HEK293 (cell line): Measurements from ENCODE around the gene PSMC2.
A peak's percentile ranks its signal among the peaks of the same experiment; 100 is the strongest.

Experiments
- GLIS1 ChIP-seq: fragments of 450-650 bp; formaldehyde crosslinking; IDR thresholded peaks from 2 replicates; pipeline ENCODE4 v1.5.1; 2016; ENCODE audit warnings: missing biosample characterization, missing genetic modification characterization
- HOXC10 ChIP-seq: sonication (generic); formaldehyde crosslinking; IDR thresholded peaks from 2 replicates; pipeline ENCODE4 v1.8.1; 2023; ENCODE audit warnings: mild to moderate bottlenecking, missing genetic modification reagents
- PATZ1 ChIP-seq: fragments of 450-650 bp; formaldehyde crosslinking; IDR thresholded peaks from 2 replicates; pipeline ENCODE4 v1.5.1; 2016; ENCODE audit warnings: missing biosample characterization, missing genetic modification characterization
- REST ChIP-seq: fragments of 450-650 bp; formaldehyde crosslinking; IDR thresholded peaks from 2 replicates; pipeline ENCODE4 v1.5.1; 2016; ENCODE audit warnings: missing biosample characterization, missing genetic modification characterization
- SCRT2 ChIP-seq: fragments of 450-650 bp; formaldehyde crosslinking; IDR thresholded peaks from 2 replicates; pipeline ENCODE4 v1.5.1; 2016; ENCODE audit warnings: missing biosample characterization, missing genetic modification characterization
- SP2 ChIP-seq: fragments of 450-650 bp; formaldehyde crosslinking; IDR thresholded peaks from 2 replicates; pipeline ENCODE4 v1.5.1; 2016; ENCODE audit warnings: missing biosample characterization, missing genetic modification characterization
- YY1 ChIP-seq: fragments of 450-650 bp; formaldehyde crosslinking; IDR thresholded peaks from 2 replicates; pipeline ENCODE4 v1.5.1; 2018; ENCODE audit warnings: missing biosample characterization, missing genetic modification characterization
- ZBTB20 ChIP-seq: fragments of 450-650 bp; formaldehyde crosslinking; IDR thresholded peaks from 2 replicates; pipeline ENCODE4 v1.5.1; 2016; ENCODE audit warnings: missing biosample characterization, missing genetic modification characterization
- ZBTB48 ChIP-seq: fragments of 450-650 bp; formaldehyde crosslinking; IDR thresholded peaks from 2 replicates; pipeline ENCODE4 v1.5.1; 2016; ENCODE audit warnings: missing biosample characterization, missing genetic modification characterization
- ZBTB6 ChIP-seq: fragments of 450-650 bp; formaldehyde crosslinking; IDR thresholded peaks from 2 replicates; pipeline ENCODE4 v1.5.1; 2017; ENCODE audit warnings: missing biosample characterization, missing genetic modification characterization
- ZFP69B ChIP-seq: fragments of 450-650 bp; formaldehyde crosslinking; IDR thresholded peaks from 2 replicates; pipeline ENCODE4 v1.5.1; 2016; ENCODE audit warnings: missing biosample characterization, missing genetic modification characterization
- ZNF146 ChIP-seq: fragments of 450-650 bp; formaldehyde crosslinking; IDR thresholded peaks from 2 replicates; pipeline ENCODE4 v1.5.1; 2016; ENCODE audit warnings: missing biosample characterization, missing genetic modification characterization
- ZNF184 ChIP-seq: fragments of 450-650 bp; IDR thresholded peaks from 2 replicates; pipeline ENCODE4 v1.5.1; 2018; ENCODE audit warnings: missing biosample characterization, mild to moderate bottlenecking, missing genetic modification characterization
- ZNF335 ChIP-seq: fragments of 450-650 bp; formaldehyde crosslinking; conservative IDR thresholded peaks from 2 replicates; pipeline ENCODE4 v1.5.1; 2016; ENCODE audit warnings: missing biosample characterization, missing genetic modification characterization
- ZNF513 ChIP-seq: fragments of 450-650 bp; IDR thresholded peaks from 2 replicates; pipeline ENCODE4 v1.5.1; 2018; ENCODE audit warnings: missing biosample characterization, missing genetic modification characterization
- ZNF561 ChIP-seq: fragments of 450-650 bp; IDR thresholded peaks from 2 replicates; pipeline ENCODE4 v1.5.1; 2018; ENCODE audit warnings: missing biosample characterization, missing genetic modification characterization, borderline replicate concordance
- ZNF621 ChIP-seq: fragments of 450-650 bp; formaldehyde crosslinking; IDR thresholded peaks from 2 replicates; pipeline ENCODE4 v1.5.1; 2017; ENCODE audit warnings: missing biosample characterization, missing genetic modification characterization
- ZNF623 ChIP-seq: fragments of 450-650 bp; formaldehyde crosslinking; IDR thresholded peaks from 2 replicates; pipeline ENCODE4 v1.5.1; 2016; ENCODE audit warnings: missing biosample characterization, missing genetic modification characterization
- ZNF639 ChIP-seq: fragments of 450-650 bp; formaldehyde crosslinking; IDR thresholded peaks from 2 replicates; pipeline ENCODE4 v1.5.1; 2016; ENCODE audit warnings: missing biosample characterization, missing genetic modification characterization
- ZSCAN18 ChIP-seq: fragments of 450-650 bp; formaldehyde crosslinking; IDR thresholded peaks from 2 replicates; pipeline ENCODE4 v1.5.1; 2016; ENCODE audit warnings: missing biosample characterization, missing genetic modification characterization
- ZSCAN30 ChIP-seq: fragments of 450-650 bp; IDR thresholded peaks from 2 replicates; pipeline ENCODE4 v1.5.1; 2018; ENCODE audit warnings: missing biosample characterization, mild to moderate bottlenecking, missing genetic modification characterization, moderate library complexity
- TF ChIP-seq, protein P1 (sequence below): fragments of 450-650 bp; formaldehyde crosslinking; conservative IDR thresholded peaks from 2 replicates; pipeline ENCODE4 v1.5.1; 2016; ENCODE audit warnings: low read depth, missing biosample characterization, missing genetic modification characterization

The PSMC2 gene

DNA sequence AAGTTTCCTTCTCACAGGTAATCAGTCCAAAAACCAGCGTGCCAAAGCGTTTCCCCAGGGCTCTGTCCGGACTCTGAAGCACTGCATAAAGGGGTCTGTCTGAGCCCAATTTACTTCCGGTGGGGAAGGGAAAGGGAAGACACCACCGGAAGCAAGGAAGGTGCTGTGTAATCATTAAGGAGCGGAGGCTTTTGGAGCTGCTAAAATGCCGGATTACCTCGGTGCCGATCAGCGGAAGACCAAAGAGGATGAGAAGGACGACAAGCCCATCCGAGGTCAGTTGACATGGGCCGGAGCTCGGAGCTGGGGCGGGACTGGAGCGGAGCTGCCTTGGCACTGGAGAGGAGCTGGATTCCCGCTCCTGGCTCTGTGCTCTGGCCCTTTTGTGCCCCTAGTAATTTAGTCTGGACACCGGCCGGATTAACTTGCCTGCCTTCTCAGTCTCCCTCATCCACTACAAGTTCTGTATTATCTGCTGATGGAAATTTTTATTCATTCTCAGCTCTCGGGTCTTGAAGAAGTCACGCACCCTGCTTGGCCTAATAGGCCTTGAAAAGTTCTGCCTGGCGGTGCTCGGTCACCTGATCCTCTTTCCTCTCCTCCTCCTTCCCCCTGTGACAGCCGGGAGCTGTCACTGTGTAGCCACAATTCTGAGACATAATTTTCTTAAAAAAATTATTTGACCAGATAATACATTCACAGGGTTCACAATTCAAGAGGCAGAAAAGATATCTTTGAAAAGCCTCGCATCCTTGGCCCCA, at the start of gene PSMC2 (continued):
- TF ChIP-seq, protein P1, sequence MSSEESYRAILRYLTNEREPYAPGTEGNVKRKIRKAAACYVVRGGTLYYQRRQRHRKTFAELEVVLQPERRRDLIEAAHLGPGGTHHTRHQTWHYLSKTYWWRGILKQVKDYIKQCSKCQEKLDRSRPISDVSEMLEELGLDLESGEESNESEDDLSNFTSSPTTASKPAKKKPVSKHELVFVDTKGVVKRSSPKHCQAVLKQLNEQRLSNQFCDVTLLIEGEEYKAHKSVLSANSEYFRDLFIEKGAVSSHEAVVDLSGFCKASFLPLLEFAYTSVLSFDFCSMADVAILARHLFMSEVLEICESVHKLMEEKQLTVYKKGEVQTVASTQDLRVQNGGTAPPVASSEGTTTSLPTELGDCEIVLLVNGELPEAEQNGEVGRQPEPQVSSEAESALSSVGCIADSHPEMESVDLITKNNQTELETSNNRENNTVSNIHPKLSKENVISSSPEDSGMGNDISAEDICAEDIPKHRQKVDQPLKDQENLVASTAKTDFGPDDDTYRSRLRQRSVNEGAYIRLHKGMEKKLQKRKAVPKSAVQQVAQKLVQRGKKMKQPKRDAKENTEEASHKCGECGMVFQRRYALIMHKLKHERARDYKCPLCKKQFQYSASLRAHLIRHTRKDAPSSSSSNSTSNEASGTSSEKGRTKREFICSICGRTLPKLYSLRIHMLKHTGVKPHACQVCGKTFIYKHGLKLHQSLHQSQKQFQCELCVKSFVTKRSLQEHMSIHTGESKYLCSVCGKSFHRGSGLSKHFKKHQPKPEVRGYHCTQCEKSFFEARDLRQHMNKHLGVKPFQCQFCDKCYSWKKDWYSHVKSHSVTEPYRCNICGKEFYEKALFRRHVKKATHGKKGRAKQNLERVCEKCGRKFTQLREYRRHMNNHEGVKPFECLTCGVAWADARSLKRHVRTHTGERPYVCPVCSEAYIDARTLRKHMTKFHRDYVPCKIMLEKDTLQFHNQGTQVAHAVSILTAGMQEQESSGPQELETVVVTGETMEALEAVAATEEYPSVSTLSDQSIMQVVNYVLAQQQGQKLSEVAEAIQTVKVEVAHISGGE, result peak; percentile 99
- peak; percentile 53; the same call in 1 of the 2 replicates for TF ChIP-seq YY1 (tag by site-specific recombination)
- TF ChIP-seq ZNF335 (tag by site-specific recombination), result peak; percentile 95
- peak; percentile 67; the same call in 1 of the 2 replicates for TF ChIP-seq ZNF561 (tag by site-specific recombination)
- peak; percentile 58 for TF ChIP-seq SCRT2 (tag by site-specific recombination)
- peak; percentile 57; the same call in 1 of the 2 replicates for TF ChIP-seq ZBTB6 (tag by site-specific recombination)
- TF ChIP-seq REST (tag by site-specific recombination), result peak; percentile 55; the same call in 1 of the 2 replicates
- TF ChIP-seq ZNF639 (tag by site-specific recombination), result 0 out of 2 replicates have a peak, but pooled peaks have one; percentile 39
- TF ChIP-seq GLIS1 (tag by site-specific recombination), result peak; percentile 38
- TF ChIP-seq PATZ1, result peak; percentile 50; the same call in 1 of the 2 replicates
- TF ChIP-seq ZBTB20 (tag by site-specific recombination), result peak; percentile 69
- no peak for TF ChIP-seq ZSCAN18 (tag by site-specific recombination)
- TF ChIP-seq ZNF621 (tag by site-specific recombination), result no peak
- TF ChIP-seq ZFP69B, result peak; percentile 8; the same call in 1 of the 2 replicates
- TF ChIP-seq ZNF146, result 0 out of 2 replicates have a peak, but pooled peaks have one; percentile 13
- TF ChIP-seq ZNF184 (tag by site-specific recombination), result 0 out of 2 replicates have a peak, but pooled peaks have one; percentile 33
- no peak for TF ChIP-seq ZNF623 (tag by site-specific recombination)
- TF ChIP-seq SP2 (tag by site-specific recombination), result peak; percentile 70
- peak; percentile 83 for TF ChIP-seq ZSCAN30 (tag by site-specific recombination)
- TF ChIP-seq ZBTB48 (tag by site-specific recombination), result peak; percentile 89
- TF ChIP-seq HOXC10 (CRISPR knock-in tag), result no peak
- TF ChIP-seq ZNF513, result no peak
